IPS-NIHi7 (cell line): ENCODE data around the gene SLC12A8.

ENCODE experiments used
- DNase-seq: peaks from one replicate; pipeline ENCODE4 v3.0.0; 2012; ENCODE audit warnings: mixed read lengths; ENCODE audit errors: extremely low spot score

SLC12A8 gene

DNA sequence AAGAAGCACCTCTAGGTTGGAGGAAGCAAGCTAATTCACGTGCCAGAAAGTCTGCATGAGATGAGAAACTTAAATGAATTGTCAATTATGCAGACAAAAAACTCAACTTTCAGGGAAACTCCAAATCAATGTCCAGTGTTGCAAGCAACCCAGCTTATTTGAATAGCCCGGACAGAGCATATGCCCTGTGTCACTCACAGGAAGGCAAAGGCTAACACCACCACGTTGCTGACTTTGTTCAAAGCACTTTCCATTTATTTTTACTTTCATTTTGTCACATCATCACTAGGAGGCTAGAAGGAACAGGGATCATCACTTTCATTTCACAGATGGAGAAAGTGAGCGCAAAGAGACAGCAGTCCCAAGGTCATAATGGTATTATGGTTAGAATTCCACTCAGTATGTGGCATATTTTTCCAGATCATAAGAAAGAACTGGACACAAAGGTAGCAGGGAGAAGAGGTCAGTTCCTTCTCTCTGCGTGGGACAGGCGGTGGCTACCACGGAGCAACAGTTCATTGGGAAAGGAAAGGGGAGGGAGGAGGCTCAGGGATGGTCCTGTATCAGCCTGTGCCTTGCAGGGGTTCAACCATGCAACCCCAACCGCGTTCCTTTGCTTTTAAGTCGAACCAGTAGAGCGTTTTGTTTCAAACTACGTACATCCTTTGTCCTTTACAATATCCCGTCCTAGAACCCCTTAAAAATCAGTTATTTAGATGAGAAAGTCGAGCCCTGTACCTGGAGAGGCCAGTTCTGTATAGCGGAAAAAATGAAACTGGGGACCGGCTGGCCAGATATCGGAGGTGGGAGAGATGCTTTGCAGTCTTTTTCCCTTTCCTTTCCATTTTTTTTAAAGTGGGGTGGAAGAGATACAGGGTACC lies 157.9 kb downstream of the SLC12A8 start:
- no peak for DNase-seq

DNA sequence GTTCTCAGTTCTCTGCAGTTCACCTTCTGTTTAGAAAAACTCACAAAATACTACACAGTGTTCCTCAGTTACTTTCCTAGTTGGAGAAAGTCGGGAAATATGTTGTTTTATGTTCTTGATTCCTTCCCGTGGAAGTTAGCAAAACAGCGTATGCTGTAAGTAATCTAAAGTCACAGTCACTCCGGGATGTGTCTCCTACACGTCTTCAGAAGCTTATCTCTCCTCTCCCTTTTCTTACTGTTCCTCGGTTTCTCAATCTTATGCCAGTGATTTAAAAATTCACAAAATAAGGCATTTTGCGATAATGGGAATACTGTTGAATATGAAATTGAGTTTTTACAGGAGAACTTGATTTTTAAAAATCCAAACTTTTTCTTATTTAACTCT lies 158.5 kb downstream of the SLC12A8 start:
- DNase-seq = no peak

DNA sequence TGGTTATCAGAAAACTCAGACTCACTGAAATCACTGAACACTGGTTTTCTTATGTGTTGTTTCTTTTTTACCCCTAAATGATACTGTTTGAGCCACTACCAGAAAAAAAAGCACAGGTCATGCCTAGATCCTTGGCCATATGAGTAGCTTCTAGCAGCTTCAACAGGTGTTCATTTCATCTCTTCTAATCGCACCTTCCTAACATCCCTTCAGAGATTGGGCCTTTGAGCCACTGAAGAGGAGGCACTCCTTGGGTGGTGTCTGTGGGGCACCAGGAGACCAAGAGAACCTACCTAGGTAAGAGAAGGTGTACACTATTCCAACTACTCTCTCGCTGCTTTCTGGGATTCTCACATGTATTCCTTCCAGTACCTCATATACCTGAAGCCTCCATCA lies 159.2 kb downstream of the SLC12A8 start:
- no peak for DNase-seq

DNA sequence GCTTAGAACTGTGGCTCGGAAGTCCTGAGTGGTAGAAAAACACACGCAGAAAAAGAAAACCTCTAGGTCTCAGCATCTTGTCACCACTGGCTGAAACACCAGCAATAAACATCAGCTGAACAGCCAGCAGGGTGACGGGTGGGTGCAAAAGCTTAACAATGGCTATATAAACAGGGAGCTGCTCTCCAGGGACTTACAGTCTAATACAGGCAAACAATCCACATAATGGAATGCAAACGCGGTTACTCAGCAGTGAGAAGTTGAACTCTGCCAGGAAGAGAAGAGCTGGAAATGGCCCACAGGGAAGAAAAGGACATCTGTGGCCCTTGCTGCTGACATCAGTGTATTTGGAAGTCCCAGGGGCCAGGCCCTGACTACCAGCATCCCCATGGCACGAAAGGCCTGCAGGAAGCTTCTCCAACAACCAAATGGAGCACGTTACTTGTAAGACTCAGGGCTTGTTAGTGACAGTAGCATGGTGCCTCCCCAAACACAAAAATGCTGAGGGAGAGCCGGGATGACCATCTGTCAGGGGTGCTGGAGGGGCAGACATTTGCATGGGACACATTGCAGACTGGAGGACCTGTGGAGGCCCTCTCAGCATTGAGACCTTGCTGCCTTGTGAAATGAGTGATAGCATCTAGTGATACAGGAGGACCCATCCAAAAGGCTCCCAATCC lies 159.8 kb downstream of the SLC12A8 start:
- DNase-seq = no peak

DNA sequence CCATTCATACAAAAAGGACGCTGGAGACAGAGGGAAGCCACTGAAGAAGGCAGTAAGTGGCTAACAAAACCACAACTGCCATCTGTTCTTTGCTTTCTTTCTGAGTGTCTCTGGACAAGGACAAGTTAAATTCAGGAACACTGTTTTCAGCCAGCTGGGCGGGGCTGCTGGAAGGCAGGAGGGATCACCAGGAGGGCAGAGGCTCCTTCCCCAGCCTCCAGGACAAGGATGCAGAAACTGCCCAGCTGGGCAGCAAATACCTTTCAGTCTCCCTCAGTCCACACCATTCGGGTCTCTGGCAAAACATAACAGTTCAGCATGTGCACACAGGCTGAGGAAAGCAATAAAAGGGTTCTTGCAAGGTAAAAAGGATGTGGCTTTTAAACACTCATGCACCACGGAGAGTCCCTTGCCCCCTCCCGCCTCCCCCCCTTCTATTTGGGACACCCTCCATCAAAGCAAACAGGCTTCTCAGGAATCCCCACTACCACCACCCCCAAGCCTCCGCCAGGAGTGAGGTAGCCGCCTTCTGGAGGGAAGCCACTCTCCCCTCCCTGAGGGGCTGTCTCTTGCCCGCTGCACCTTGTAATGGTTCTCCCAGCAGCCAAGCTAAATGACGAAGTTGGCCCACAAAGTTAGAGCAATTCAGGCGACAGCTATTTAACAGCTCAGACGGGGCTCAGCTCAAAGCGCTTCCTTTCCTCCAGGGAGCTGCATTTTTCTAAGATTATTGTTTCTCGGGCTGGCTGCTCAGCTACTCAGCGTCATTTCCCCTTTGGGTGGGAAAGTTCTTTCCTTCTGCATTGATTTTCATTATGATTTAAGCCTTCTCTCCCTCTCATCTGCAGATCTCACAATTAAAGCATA lies 160.6 kb downstream of the SLC12A8 start:
- no peak for DNase-seq

DNA sequence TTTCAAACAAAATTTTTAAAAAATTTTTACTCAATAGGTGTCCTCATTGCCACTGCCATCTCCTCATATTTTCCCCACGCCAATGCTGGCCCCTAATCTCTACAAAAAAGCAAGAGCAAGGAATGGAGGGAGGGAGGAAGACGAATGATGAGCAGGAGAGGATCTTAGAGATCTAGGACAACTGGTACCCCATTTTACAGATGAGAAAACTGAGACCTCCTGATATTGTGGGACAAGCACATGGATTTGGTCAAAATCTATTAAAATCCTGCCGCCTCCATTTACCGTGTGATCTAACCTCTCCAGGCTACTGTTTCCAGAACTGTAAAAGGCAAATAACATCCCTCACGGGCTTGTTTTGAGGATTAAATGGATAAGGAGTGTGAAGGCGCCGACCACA lies 161.3 kb downstream of the SLC12A8 start:
- no peak for DNase-seq

DNA sequence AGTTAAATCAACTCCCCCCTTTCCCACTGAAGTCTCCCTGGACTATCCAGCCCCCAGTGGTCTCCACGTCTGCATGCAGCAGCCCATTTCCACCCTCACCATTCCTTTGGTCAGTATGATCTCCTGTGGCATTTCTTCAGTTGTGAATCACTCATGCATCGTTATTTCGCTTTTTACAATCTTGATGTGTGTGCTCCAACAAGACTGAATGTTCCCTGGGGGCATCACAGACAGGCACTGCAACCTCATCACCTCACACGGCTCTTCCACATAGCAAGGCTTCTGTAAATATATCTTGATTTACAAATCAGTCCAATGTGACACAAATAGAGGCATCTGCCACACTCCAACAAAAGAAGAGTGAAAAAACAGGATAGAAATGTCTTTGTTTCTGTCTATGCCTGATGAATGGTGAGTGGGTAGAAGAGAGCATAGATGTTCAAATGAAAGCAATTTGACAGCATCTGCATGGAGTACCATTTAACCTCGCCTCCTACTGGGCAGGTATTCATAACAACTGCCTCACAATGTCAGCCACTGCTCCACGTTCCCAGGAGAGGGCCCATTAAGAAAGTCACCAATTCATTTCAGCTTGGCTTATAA lies 162.0 kb downstream of the SLC12A8 start:
- no peak for DNase-seq

DNA sequence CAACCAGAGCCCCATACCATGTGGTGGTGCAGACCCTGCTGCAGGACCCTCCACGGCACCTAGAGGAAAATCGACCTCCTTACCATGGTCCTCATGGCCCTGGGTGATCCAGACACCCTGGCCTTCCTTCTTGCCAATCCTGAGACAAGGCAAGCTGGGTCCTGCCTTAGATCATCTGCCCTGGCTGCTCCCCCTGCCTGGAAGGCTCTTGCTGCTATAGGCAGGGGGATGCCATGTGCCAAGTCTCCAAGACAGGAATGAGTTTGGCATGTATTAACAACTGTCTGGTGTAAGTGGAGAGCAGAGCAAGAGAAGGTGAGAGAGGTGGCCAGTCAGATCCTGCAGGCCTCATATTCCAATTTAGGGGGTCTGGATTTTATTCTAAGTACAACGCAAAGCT lies 164.3 kb downstream of the SLC12A8 start:
- no peak for DNase-seq

DNA sequence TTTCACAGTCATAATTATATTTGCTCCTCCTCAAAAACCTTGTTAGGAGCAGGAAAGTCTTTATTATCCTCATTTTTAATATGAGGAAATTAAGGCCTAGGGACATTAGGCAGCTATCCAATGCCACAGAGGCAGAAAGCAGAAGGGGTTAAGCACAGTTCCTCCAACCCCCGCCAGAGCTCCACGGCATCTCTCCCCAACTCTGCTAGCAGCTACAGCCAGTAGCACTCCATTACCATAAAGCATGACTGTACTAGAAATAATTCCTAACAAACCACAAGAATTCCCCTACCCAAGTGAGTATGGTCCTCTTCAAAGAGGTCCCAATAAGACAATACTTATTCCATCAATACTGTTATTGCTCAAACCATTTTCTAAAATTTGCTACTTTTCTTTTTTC lies 166.6 kb downstream of the SLC12A8 start:
- no peak for DNase-seq

DNA sequence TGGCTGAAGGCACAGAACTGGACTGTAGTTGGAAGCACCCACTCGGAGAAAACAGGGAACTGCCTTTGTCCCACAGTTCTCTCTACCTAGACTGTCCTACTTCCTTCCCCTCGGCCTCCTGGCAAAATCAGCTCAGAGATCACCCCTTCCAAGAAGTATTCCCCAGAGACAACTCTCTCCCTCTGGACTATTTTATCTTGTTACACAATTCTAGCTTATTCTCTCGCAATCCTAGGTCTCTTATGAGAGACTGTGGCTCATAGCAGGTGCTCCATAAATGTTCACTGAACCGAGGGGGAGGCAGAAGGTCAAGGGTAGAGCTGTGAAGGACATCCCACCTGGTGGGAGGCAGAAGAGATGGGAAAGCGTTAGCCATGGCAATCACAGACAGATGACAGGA lies 167.4 kb downstream of the SLC12A8 start:
- no peak for DNase-seq

DNA sequence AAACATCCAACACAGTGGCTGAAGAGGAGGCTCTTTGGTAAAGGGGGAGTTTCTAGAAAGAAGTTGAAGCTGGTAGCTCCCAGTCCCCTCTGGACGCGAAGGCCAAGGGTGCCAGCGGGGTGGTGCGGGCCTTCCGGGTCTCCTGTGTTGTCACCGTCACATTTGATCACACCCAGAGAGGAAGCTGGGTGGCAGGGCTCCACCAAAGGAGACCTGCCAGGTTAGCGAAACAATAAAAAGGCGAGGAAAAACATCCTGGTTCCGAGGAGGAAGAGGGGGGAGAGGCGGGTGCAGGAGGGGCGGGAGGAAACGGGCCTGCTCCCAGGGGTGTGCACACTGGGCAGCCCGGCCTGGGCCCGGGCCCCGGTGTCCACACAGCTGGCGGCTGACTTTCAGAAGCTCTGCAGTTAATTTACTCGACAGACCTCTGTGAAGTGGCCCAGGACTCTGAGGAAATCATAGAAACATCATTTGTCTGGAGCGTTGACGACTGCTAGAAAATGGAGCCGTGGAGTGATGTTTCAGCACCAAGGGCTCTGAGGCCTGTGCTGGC lies 168.9 kb downstream of the SLC12A8 start:
- DNase-seq = no peak

DNA sequence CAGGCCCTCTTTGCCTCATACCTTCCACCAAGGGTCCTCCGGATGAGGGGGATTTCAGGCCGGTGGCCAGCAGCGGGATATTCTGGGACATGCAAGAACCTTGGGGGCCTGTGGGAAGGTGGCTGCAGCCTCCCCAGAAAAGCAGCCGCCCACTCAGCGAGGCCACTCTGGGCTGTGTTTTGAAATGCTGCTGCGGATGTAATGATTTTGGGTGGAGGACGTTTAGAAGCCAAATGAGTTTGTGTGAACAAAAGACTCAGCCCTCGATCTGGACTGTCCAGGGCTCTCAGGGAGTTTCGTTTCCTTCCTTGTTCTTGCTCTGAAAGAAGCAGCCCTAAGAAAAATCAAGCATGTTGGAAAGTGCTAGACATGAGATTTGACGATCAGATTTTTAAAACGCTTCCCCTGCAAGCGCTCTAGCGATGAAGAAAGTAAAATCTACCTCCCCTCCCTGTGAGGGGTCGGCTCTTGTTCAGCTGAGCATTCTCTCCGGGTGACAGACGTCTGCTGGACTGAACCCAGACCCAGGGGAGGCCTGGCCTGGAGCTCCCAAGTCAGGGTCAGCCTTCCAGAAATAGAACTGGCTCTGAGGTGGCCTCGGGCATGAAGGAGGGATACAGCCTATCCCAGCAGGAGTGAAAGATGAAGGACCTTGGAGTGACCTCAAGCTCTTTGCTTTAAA lies 169.7 kb downstream of the SLC12A8 start:
- DNase-seq = no peak

DNA sequence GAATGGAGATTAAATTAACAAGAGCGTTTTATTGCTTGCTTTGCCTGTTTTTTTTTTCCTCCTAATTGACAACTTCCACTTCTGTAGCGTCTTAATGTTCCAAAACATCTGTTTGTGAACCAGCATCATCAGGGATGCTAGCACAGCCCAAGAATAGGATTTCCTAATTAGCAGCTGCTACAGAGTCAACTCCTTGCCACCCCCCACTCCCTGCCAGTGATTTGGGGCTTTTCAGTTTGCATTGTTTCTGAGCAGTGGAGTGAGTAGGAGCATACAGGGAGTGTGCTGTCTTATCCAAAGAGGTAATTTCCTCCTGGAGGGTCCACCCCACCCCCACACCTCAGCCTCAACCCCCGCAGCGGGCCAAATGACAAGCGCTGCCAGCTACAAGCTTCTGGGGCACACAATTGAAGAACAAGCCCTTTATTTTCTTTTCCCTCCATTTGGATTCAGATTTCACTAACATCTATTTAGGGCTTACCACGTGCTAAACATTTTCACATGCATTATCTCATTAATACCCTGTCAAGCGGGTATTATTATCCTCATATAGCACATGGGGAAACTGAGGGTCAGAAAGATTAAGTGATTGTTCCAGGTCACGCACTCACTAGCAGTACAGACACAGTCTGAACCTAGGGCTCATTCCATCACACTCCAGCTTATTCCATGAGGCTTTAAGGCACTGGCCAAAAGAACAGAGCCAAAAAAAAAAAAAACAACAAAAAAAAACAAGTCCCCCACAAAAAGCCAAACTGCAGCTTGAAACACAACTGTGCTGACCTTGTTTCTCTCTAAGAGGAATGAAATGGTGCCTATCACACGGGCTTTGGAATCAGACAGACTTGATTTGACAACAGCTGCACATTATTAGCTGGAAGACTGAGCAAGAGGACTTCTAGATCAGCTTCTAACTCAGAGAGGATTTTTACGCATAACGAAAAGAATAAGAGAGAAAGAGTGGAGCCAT lies 173.1 kb downstream of the SLC12A8 start:
- no peak for DNase-seq

DNA sequence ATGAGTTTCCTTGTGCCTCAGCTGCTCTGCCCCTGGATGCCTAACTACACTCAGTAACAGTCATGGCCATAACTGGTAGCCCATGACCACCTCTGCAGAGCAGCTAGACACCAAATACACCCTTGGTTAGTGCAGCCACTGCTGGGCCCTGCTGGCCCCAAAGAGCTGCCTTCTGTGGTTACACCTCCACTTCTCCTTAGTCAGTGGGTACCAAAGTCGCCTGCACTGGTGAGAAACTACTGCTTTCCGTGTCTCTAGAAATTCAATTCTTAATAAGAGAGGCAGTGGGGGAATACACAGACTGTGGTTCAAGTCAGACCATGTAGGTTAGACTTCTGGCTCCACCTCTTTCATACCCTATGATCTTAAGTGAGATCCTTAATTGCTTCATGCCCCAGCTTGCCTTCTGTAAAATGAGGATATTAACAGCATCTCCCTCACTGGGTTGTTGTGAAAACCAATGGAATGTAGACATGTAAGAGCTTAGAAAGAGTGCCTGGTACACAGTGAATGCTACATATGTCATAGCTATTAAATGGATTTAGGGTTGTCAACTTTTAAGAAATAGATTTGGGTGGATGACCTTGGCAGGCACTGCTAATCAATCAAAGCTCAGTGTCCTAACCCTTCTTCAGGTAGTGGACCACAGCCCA lies 174.9 kb downstream of the SLC12A8 start:
- DNase-seq = no peak

DNA sequence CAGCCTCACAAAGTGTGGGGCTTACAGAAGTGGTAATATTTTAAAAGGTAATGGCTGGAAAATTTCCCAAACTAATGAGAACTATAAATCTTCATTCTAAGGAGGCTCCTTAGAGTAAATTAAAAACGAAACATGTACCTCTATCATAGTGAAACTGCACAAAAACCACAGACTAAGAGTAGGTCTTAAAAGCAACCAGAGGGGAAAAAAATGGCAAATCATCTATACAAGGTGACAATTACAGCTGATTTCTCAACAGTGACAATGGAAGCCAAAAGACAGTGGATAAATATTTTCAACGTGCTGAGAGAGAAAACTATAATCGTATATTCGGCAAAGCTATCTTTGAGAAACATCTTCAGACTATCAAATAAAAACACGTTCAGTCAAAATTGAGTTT lies 177.3 kb downstream of the SLC12A8 start:
- no peak for DNase-seq

DNA sequence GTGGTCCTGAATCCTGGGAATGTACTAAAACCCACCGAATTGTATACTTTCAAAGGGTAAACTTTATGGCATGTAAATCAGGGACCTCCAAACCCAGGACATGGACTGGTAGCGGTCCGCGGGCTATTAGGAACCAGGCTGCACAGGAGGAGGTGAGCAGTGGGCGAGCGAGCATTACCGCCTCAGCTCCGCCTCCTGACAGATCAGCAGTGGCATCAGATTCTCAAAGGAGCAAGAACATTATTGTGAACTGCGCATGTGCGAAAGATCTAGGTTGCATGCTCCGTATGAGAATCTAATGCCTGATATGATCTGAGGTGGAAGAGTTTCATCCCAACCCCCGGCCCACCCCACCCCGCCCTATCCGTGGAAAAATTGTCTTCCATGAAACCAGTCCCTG lies 178.9 kb downstream of the SLC12A8 start:
- DNase-seq = no peak

DNA sequence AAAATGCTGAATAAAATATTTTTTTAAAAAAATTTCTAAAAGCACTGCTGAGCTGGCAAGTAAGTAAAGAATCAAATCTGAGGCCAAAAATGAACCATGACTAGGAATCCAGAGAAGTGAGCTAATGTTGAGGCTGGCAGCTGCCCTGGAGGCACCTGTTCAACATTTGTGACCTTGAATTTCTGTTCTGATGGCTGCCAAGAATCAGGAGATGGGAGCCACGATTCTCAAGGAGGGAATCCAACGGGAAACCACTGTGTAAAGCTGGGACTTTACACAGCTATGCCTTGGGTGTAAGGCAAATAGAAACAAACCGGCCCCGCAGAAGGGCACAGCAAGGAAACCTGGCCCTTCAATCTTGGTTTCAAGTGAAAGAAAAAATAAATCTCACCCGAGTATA lies 179.4 kb downstream of the SLC12A8 start:
- no peak for DNase-seq

DNA sequence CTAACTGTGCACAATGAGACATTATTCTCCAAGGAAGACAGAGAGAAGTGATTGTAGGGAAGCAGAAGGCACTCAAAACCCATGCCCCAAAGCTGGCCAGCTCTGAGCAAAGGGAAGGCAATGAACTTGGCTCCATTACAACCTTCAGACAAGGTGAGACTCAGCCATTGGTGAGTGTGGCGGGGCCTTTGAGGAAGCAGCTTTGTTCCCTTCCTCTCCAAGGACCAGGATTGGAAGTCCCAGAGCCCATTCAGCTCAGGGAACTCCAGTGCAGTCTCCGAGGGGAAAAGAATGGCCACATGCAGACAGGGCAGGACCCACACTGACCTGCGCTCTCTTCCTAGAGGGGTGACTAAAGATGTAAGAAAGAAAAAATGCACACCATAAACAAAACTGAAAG lies 179.9 kb downstream of the SLC12A8 start:
- no peak for DNase-seq
